ENCODE measurements around the gene RERE.

RERE gene

GRCh38 chr1:8379513-8380186 lies 437.8 kb downstream of the RERE start:
- H3K4me1 ChIP-seq (ENCODE audit: control insufficient read depth, insufficient read depth, low read length): peaks cover 3% of the 10 kb centered on the region; the same call in 1 of the 2 replicates
- ChIA-PET POLR2A (interaction anchor here (0.6 kb wide), 1 partner anchor 59 kb away, joined by 3 read pairs; no protein-coding TSS in a partner anchor), CTCF (no interaction called here)
- H3K27ac ChIP-seq (ENCODE audit: extremely low read depth, low read depth, low read length): no peak overlapping the region
- no peaks in the 10 kb centered on the region for H3K9me3 ChIP-seq (ENCODE audit: control insufficient read depth, insufficient read depth, low read depth, low read length)
- TF ChIP-seq ZNF366 (tag by site-specific recombination; conservative IDR thresholded peaks at IDR 0.05) (no peak), ZNF169 (tag by site-specific recombination; IDR thresholded peaks at IDR 0.05) (no peak), ZFP69B (tag by site-specific recombination; IDR thresholded peaks at IDR 0.05) (0 out of 2 replicates have a peak, but pooled peaks have one; percentile 23), ZFHX2 (tag by site-specific recombination; conservative IDR thresholded peaks at IDR 0.05) (peak; percentile 63)
- TF ChIP-seq, protein P1, sequence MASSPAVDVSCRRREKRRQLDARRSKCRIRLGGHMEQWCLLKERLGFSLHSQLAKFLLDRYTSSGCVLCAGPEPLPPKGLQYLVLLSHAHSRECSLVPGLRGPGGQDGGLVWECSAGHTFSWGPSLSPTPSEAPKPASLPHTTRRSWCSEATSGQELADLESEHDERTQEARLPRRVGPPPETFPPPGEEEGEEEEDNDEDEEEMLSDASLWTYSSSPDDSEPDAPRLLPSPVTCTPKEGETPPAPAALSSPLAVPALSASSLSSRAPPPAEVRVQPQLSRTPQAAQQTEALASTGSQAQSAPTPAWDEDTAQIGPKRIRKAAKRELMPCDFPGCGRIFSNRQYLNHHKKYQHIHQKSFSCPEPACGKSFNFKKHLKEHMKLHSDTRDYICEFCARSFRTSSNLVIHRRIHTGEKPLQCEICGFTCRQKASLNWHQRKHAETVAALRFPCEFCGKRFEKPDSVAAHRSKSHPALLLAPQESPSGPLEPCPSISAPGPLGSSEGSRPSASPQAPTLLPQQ (tag by site-specific recombination; IDR thresholded peaks at IDR 0.05): peak; percentile 33; the same call in 1 of the 2 replicates
- H3K36me3 ChIP-seq (ENCODE audit: control insufficient read depth in 2 of 2, insufficient read depth in 1 of 2, low read length in 2 of 2): peaks cover 0 to 13% of the 10 kb centered on the region in 2 experiments; a peak in 1 of 3 replicates
- no peak overlapping the region for H3K4me3 ChIP-seq (ENCODE audit: low read depth, low read length)

GRCh38 chr1:8378981-8379470 lies 438.4 kb downstream of the RERE start:
- peaks cover 0 to 7% of the 10 kb centered on the region in 2 experiments; a peak in 1 of 3 replicates for H3K36me3 ChIP-seq (ENCODE audit: control insufficient read depth in 2 of 2, insufficient read depth in 1 of 2, low read length in 2 of 2)
- H3K4me3 ChIP-seq (ENCODE audit: low read depth, low read length): no peak overlapping the region
- no peak overlapping the region for H3K27ac ChIP-seq (ENCODE audit: extremely low read depth, low read depth, low read length)
- peaks cover 4% of the 10 kb centered on the region for H3K4me1 ChIP-seq (ENCODE audit: control insufficient read depth, insufficient read depth, low read length)
- CTCF ChIA-PET: no interaction called here
- TF ChIP-seq, protein P2, sequence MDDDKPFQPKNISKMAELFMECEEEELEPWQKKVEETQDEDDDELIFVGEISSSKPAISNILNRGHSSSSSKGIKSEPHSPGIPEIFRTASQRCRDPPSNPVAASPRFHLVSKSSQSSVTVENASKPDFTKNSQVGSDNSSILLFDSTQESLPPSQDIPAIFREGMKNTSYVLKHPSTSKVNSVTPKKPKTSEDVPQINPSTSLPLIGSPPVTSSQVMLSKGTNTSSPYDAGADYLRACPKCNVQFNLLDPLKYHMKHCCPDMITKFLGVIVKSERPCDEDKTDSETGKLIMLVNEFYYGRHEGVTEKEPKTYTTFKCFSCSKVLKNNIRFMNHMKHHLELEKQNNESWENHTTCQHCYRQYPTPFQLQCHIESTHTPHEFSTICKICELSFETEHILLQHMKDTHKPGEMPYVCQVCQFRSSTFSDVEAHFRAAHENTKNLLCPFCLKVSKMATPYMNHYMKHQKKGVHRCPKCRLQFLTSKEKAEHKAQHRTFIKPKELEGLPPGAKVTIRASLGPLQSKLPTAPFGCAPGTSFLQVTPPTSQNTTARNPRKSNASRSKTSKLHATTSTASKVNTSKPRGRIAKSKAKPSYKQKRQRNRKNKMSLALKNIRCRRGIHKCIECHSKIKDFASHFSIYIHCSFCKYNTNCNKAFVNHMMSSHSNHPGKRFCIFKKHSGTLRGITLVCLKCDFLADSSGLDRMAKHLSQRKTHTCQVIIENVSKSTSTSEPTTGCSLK (tag by site-specific recombination; IDR thresholded peaks at IDR 0.05): no peak
- TF ChIP-seq SCRT1 (tag by site-specific recombination; IDR thresholded peaks at IDR 0.05; ENCODE audit: borderline replicate concordance) (no peak), ZNF2 (tag by site-specific recombination; IDR thresholded peaks at IDR 0.05) (no peak), ZNF121 (tag by site-specific recombination; IDR thresholded peaks at IDR 0.05) (no peak), ZNF24 (tag by site-specific recombination; IDR thresholded peaks at IDR 0.05) (no peak), ZNF157 (tag by site-specific recombination; IDR thresholded peaks at IDR 0.05) (no peak), ZNF561 (tag by site-specific recombination; IDR thresholded peaks at IDR 0.05; ENCODE audit: borderline replicate concordance) (no peak), ZNF26 (tag by site-specific recombination; IDR thresholded peaks at IDR 0.05) (no peak), SP3 (tag by site-specific recombination; IDR thresholded peaks at IDR 0.05) (no peak), ZNF48 (tag by site-specific recombination; IDR thresholded peaks at IDR 0.05) (no peak), ZNF473 (tag by site-specific recombination; IDR thresholded peaks at IDR 0.05) (no peak), ZNF791 (tag by site-specific recombination; IDR thresholded peaks at IDR 0.05) (no peak), HOXA7 (CRISPR knock-in tag; IDR thresholded peaks at IDR 0.05; ENCODE audit: borderline replicate concordance) (no peak), ZNF701 (tag by site-specific recombination; IDR thresholded peaks at IDR 0.05) (no peak)
- POLR2A ChIA-PET: interaction anchor here (0.5 kb wide), 1 partner anchor 10 kb away, joined by 5 read pairs; no protein-coding TSS in a partner anchor
- no peaks in the 10 kb centered on the region for H3K9me3 ChIP-seq (ENCODE audit: control insufficient read depth, insufficient read depth, low read depth, low read length)

Measured in HEK293 (cell line).